Measurements from ENCODE around the gene ACACB.

ACACB gene

DNA sequence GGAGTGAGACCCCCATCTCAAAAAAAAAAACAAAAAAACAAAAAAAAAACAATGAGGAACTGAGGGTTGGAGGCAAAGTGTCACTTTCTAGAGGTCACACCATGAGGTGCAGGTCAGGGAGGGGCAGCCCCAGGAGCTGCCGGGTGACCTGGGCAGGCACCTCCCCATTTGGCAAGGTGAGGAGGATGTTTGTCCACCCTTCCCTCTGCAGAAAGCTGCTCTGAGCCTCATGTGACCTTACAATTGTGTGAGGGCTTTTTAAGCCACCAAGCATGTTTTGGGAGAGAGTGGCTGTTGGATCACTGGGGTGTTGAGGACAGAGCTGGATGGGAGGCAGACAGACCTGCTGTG is 143.1 kb downstream of the ACACB start:
- peaks cover 3% of the 10 kb centered on the region for H3K9me3 Mint-ChIP-seq
- H3K36me3 Mint-ChIP-seq, result peaks cover 5% of the 10 kb centered on the region
- H3K27me3 Mint-ChIP-seq, result no peaks in the 10 kb centered on the region
- no peak overlapping the region for H3K4me3 Mint-ChIP-seq
- no peaks in the 10 kb centered on the region for H3K4me1 Mint-ChIP-seq
- no peak for DNase-seq
- no peak overlapping the region for H3K27ac Mint-ChIP-seq
- CTCF ChIA-PET, result no interaction called here

DNA sequence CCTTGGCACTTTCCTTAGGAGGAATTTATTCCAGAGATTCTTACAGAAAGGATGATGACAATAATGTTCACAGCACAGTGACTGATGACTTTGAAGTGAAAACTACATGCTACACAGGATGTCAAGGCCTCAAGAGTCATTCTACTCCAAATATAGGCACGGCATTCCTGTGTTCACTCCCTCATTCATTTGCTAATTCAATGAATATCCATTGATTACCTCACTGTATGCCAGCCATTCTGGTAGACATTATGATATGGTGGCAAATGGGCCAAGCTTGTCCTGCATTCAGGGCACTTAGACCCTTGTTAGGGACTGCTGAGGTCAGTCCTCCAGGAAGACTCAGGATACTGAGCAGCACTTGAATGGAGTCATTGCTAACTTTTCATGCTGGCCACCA is 144.7 kb downstream of the ACACB start:
- H3K27me3 Mint-ChIP-seq, result no peaks in the 10 kb centered on the region
- no peaks in the 10 kb centered on the region for H3K4me1 Mint-ChIP-seq
- H3K9me3 Mint-ChIP-seq, result no peaks in the 10 kb centered on the region
- H3K27ac Mint-ChIP-seq, result no peak overlapping the region
- CTCF ChIA-PET, result no interaction called here
- H3K4me3 Mint-ChIP-seq, result no peak overlapping the region
- DNase-seq, result no peak
- peaks cover 2% of the 10 kb centered on the region for H3K36me3 Mint-ChIP-seq

DNA sequence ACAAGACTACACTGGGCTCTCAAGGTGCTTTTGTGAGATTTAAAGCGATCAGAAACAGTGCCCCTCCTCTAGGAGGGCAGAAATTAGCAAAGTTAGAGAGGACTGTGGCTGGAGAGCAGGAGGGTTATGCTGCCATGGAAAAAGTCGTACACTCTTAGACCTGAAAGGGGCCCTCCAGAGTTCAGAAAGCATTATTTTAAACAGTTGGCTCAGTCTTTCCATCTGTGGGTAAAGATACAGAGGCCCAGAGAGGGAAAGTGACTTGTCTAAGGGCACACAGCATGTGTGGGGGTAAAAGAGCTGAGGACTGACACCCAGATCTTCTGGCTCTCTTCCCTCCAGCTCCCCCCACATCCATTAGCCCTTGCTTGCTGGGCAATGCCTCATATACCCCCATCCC is 145.6 kb downstream of the ACACB start:
- H3K9me3 Mint-ChIP-seq, result no peaks in the 10 kb centered on the region
- DNase-seq, result no peak
- H3K27ac Mint-ChIP-seq, result no peak overlapping the region
- no peaks in the 10 kb centered on the region for H3K27me3 Mint-ChIP-seq
- no peak overlapping the region for H3K4me3 Mint-ChIP-seq
- H3K36me3 Mint-ChIP-seq, result peaks cover 2% of the 10 kb centered on the region
- CTCF ChIA-PET, result interaction anchor here (0.9 to 1.3 kb wide), 3 partner anchors 15 to 126 kb away, joined by 4 read pairs; no protein-coding TSS in a partner anchor
- no peaks in the 10 kb centered on the region for H3K4me1 Mint-ChIP-seq

DNA sequence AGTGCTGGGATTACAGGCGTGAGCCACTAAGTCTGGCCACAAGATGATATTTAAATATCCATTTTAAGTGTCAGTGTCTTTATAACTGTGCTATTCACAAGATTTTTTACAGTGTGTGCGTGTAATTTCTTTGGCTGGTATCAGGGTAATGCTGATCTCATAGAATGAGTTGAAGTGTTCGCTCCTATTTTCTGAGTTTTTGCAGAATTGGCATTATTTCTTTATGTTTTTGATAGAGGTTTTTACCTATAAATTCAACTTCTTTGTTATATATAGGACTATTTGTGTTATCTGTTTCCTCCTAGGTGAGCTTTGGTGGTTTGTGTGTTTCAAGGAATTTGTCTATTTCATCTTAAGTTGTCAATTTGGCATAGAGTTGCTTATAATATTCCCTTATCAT is 147.1 kb downstream of the ACACB start:
- no peaks in the 10 kb centered on the region for H3K4me1 Mint-ChIP-seq
- CTCF ChIA-PET, result interaction anchor here (0.7 to 1.4 kb wide), 7 partner anchors 11 to 131 kb away, joined by 3 to 4 read pairs (median 4); no protein-coding TSS in a partner anchor
- H3K9me3 Mint-ChIP-seq, result no peaks in the 10 kb centered on the region
- H3K4me3 Mint-ChIP-seq, result no peak overlapping the region
- peaks cover 2% of the 10 kb centered on the region for H3K36me3 Mint-ChIP-seq
- no peak for DNase-seq
- no peaks in the 10 kb centered on the region for H3K27me3 Mint-ChIP-seq
- H3K27ac Mint-ChIP-seq, result no peak overlapping the region

DNA sequence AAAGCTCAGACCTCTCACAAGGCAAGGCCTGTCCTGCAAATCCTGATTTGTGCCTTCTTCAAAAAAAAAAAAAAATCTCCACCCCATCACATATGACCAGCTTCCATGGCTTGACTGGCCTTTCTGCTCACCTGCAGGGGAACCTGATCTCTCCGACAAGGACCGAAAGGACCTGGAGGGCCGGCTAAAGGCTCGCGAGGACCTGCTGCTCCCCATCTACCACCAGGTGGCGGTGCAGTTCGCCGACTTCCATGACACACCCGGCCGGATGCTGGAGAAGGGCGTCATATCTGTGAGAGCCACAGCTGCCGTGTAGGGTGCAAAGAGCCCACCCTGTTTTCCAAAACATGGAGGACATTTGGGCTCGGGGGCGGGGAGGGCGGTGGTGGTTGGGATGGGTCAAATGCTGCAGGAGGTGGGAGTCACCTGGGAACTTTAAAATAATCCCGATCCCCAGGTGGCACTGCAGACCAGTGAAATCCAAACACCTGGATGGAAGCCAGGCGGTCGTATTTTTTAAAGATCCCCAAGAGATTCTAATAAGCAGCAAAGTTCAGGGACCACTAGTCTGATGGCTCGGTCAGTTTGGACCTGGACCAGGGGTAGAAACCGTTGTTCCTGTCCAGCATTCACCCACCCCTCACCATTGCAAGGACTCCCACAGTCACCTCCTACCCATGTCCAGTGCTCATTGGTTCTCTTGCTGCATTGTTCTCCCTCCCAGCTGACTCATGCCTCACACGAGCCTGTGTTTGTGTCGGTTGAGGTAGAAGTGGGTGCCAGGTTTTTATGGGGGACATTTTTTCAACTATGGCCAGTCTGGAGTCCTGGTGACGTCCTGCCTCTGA is 147.9 kb downstream of the ACACB start:
- H3K4me1 Mint-ChIP-seq, result no peaks in the 10 kb centered on the region
- H3K27ac Mint-ChIP-seq, result no peak overlapping the region
- H3K27me3 Mint-ChIP-seq, result no peaks in the 10 kb centered on the region
- H3K9me3 Mint-ChIP-seq, result no peaks in the 10 kb centered on the region
- H3K36me3 Mint-ChIP-seq, result peaks cover 2% of the 10 kb centered on the region
- CTCF ChIA-PET, result interaction anchor here (0.7 to 1.6 kb wide), 8 partner anchors 12 to 130 kb away, joined by 3 to 6 read pairs (median 4); no protein-coding TSS in a partner anchor
- no peak overlapping the region for H3K4me3 Mint-ChIP-seq
- DNase-seq, result peak; percentile 60

DNA sequence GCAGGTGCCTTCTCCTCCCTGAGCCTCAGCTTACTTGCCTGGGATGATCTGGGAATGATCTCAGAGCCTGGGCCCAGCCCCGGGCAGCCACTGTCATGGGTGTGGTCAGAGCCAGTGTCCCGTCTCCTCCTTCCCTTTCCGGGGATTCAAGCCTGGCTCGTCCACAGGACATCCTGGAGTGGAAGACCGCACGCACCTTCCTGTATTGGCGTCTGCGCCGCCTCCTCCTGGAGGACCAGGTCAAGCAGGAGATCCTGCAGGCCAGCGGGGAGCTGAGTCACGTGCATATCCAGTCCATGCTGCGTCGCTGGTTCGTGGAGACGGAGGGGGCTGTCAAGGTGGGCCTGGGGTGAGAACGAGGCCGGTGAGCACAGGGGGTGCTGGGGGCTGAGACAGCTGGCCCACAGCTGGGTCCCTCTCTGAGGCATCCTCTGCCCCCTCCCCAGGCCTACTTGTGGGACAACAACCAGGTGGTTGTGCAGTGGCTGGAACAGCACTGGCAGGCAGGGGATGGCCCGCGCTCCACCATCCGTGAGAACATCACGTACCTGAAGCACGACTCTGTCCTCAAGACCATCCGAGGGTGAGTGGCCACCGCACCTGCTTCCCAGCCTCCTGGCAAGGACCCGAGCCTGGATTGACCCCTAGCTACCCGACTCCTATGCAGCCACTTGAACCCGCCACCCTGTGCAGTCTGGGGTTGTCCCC is 148.7 kb downstream of the ACACB start:
- Mint-ChIP-seq H3K27me3 (peaks cover 2% of the 10 kb centered on the region), H3K4me1 (no peaks in the 10 kb centered on the region), H3K36me3 (peaks cover 2% of the 10 kb centered on the region), H3K9me3 (no peaks in the 10 kb centered on the region), H3K4me3 (no peak overlapping the region), H3K27ac (no peak overlapping the region)
- CTCF ChIA-PET, result interaction anchor here (1.1 to 1.9 kb wide), 3 partner anchors 13 to 122 kb away, joined by 3 to 7 read pairs (median 6); no protein-coding TSS in a partner anchor
- no peak for DNase-seq

DNA sequence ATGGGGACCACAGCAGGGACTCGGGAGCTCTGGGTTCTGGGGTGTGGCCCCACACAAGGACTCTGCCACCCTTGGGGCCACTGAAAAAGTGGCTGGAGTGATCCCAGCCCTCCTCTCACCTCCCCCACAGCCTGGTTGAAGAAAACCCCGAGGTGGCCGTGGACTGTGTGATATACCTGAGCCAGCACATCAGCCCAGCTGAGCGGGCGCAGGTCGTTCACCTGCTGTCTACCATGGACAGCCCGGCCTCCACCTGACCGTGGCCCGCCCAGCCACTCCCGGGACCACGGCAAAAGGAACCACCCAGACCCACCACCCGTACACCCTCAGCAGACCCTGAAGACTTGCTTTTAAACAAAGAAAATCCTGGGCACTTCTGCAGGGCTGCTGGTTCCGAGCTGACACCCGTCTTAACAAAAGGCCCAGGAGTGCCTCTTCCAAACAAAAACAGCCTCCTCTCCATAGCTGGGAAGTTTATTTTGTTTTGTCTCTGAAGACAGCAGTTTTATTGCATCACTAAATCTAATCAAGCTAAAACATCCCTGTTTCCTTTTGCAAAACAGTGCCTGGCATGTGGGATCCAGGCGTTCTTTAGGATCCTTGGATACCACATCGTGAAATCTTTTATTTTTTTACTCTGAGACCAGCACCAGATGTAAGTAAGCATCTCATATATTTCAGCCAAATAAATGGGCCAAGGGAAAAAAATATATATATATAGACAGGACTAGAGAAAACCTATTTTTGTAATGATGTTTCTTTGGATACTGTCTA is 149.9 kb downstream of the ACACB start:
- CTCF ChIA-PET, result interaction anchor here (1.1 to 1.9 kb wide), 3 partner anchors 12 to 121 kb away, joined by 3 to 7 read pairs (median 6); no protein-coding TSS in a partner anchor
- H3K27ac Mint-ChIP-seq, result no peak overlapping the region
- H3K36me3 Mint-ChIP-seq, result peaks cover 2% of the 10 kb centered on the region
- no peak overlapping the region for H3K4me3 Mint-ChIP-seq
- DNase-seq, result no peak
- H3K9me3 Mint-ChIP-seq, result no peaks in the 10 kb centered on the region
- H3K4me1 Mint-ChIP-seq, result no peaks in the 10 kb centered on the region
- peaks cover 6% of the 10 kb centered on the region for H3K27me3 Mint-ChIP-seq

DNA sequence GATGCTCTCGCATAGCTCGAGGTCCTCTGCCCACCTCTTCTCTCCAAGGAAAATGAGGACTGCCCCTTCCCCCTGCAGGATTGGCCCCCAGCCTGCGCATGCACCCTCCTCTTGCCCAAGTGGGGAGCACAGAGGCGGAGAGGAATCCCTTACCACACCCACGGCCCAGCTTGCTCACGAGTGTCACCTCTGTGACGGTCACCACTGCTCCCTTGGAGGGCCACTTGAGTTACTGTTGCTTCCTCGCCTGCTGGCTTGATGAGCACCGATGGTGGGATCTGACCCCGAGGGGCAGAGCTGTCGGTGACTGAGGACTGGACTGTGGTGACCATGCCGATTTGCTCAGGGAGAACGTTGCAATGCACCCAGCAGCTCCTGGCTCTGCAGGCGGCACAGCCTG is 151.0 kb downstream of the ACACB start:
- no peak overlapping the region for H3K4me3 Mint-ChIP-seq
- H3K9me3 Mint-ChIP-seq, result no peaks in the 10 kb centered on the region
- H3K27ac Mint-ChIP-seq, result no peak overlapping the region
- H3K4me1 Mint-ChIP-seq, result no peaks in the 10 kb centered on the region
- H3K36me3 Mint-ChIP-seq, result peaks cover 2% of the 10 kb centered on the region
- DNase-seq, result no peak
- CTCF ChIA-PET, result no interaction called here
- peaks cover 11% of the 10 kb centered on the region for H3K27me3 Mint-ChIP-seq

DNA sequence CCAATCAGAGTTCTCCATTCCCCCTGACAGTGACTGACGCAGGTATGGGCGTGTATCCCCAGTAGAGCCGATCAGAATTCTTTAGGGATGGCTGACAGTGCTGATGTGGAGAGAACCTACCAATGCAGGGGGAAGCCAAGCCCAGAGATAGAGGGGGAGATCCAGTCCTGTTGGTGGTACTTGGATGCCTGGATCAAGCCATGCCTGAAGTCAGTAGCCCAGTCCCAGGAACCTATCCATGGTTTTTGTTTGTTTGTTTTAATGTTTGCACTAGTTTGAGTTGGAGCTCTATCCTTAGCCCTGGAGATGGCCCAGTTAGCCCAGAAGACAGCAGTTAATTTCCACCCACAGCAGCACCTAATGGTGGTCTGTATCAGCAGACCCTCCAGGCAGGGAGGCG is 152.5 kb downstream of the ACACB start:
- Mint-ChIP-seq H3K27ac (no peak overlapping the region), H3K4me3 (no peak overlapping the region), H3K36me3 (no peaks in the 10 kb centered on the region), H3K9me3 (no peaks in the 10 kb centered on the region), H3K4me1 (no peaks in the 10 kb centered on the region), H3K27me3 (peaks cover 18% of the 10 kb centered on the region)
- CTCF ChIA-PET, result interaction anchor here (1.2 kb wide), 1 partner anchor 117 kb away, joined by 3 read pairs; no protein-coding TSS in a partner anchor
- no peak for DNase-seq

DNA sequence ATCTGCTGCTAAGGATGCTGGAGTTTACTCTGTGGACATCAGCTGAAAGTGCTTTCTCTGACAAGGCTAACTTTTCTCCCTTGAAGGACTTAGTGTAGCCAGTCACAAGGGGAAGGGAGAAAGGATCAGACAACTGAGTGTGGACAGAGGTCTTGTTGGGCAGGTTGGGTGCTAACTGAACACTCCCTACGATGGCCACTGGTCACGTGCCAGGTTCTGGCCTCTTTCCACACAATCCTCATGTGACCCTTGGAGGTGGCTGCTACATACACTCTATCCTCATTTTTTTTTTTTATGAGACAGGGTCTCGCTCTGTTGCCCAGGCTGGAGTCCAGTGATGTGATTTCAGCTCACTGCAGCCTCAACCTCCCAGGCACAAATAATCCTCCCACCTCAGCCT is 153.0 kb downstream of the ACACB start:
- no peaks in the 10 kb centered on the region for H3K4me1 Mint-ChIP-seq
- peaks cover 23% of the 10 kb centered on the region for H3K27me3 Mint-ChIP-seq
- no peaks in the 10 kb centered on the region for H3K9me3 Mint-ChIP-seq
- no peaks in the 10 kb centered on the region for H3K36me3 Mint-ChIP-seq
- no peak for DNase-seq
- H3K27ac Mint-ChIP-seq, result no peak overlapping the region
- no peak overlapping the region for H3K4me3 Mint-ChIP-seq
- CTCF ChIA-PET, result interaction anchor here (1.2 kb wide), 1 partner anchor 116 kb away, joined by 3 read pairs; no protein-coding TSS in a partner anchor

DNA sequence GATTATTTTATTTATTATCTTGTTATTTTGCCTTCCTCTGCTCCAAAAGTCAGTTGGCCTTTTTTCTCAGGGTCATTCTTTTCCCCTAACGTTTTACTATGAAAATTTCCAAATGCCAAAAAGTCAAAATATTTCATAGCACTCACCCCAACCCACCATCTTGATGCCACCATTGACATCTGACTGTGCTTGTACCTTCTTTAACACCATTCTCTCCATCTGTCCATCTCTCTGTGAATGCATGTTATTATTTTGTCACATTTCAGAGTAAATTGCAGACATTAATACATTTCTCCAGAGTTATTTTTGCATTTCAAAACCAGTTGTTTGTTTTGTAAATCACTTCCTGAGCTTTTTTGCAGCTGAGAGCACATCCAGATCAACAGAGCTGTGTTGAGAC is 154.1 kb downstream of the ACACB start:
- H3K27ac Mint-ChIP-seq, result no peak overlapping the region
- no peak overlapping the region for H3K4me3 Mint-ChIP-seq
- no peaks in the 10 kb centered on the region for H3K9me3 Mint-ChIP-seq
- H3K4me1 Mint-ChIP-seq, result no peaks in the 10 kb centered on the region
- H3K36me3 Mint-ChIP-seq, result no peaks in the 10 kb centered on the region
- CTCF ChIA-PET, result no interaction called here
- DNase-seq, result no peak
- H3K27me3 Mint-ChIP-seq, result peaks cover 32% of the 10 kb centered on the region

DNA sequence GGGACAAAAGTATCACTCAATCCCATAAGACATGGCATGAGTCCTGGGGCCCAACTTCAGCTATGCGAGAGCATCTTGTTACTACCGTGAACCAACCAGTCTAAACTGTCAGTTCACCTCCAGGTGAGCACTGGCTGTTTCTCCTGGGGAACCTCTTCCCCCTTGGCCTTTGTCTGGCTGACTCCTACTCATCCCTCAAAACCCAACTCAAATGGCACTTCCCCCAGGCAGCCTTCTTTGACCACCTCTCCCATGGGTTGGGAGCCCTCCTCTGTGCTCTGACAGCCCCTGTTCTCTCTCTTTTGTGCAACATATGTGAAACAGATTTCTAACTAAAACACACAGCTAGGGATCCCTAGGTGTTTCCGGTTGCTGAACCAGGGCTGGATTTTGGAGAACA is 155.0 kb downstream of the ACACB start:
- Mint-ChIP-seq H3K27me3 (peaks cover 33% of the 10 kb centered on the region), H3K4me1 (peaks cover 1% of the 10 kb centered on the region), H3K36me3 (no peaks in the 10 kb centered on the region), H3K9me3 (no peaks in the 10 kb centered on the region), H3K4me3 (no peak overlapping the region), H3K27ac (no peak overlapping the region)
- CTCF ChIA-PET, result no interaction called here
- DNase-seq, result no peak

DNA sequence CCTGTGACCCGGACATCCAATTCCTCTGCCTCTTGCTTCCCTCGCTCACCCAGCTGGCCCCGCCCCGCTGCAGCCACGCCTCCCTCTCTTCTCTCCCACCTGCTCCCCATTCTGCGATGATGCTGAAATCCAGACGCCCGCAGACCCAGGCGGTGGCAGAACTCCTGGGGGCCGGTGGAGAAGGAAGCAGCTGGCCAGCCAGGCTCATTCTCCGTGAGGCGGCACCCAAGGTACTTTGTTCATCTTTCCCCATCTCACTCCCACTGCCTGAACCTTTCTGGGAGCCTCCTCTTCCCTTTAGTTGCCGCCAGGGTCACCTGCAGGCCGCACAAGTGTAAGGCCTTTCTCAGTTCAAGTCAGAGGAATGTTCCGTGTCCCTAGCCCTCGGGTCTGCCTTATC is 157.0 kb downstream of the ACACB start:
- H3K4me1 Mint-ChIP-seq, result peaks cover 6% of the 10 kb centered on the region
- CTCF ChIA-PET, result no interaction called here

DNA sequence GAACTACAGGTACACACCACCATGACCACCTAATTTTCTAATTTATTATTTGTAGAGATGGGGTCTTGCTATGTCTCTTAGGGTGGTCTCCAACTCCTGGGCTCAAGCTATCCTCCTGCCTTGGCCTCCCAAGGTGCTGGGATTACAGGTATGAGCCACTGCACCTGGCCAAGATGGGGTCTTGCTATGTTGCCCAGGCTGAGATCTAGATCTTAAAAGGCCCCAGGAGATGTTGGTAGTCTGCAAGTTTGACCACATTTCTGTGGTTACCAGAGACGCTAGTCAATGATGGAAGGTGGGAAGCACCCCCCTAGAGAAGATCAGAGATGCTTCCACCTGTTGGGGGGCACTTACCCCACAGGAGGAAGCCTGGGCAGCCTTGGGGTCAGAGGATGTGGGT is 158.0 kb downstream of the ACACB start:
- Mint-ChIP-seq H3K4me3 (no peak overlapping the region), H3K4me1 (peaks cover 6% of the 10 kb centered on the region), H3K36me3 (no peaks in the 10 kb centered on the region), H3K9me3 (no peaks in the 10 kb centered on the region), H3K27me3 (peaks cover 36% of the 10 kb centered on the region), H3K27ac (no peak overlapping the region)
- CTCF ChIA-PET, result no interaction called here
- no peak for DNase-seq

More for the DNA sequence above, 157.0 kb downstream of the ACACB start:
- DNase-seq, result no peak
- no peak overlapping the region for H3K27ac Mint-ChIP-seq
- H3K9me3 Mint-ChIP-seq, result no peaks in the 10 kb centered on the region
- no peak overlapping the region for H3K4me3 Mint-ChIP-seq
- peaks cover 33% of the 10 kb centered on the region for H3K27me3 Mint-ChIP-seq
- H3K36me3 Mint-ChIP-seq, result no peaks in the 10 kb centered on the region

All from activated naive CD4-positive, alpha-beta T cell treated with anti-CD3 and anti-CD28 coated beads, Interleukin-2, amount 10 ng/mL, durations not matched to agents 7 days and 5 days (primary cell).